Upper lobe of left lung (tissue), 6 donors: ENCODE data around the gene LEFTY2. TPM values are rescaled to one million over a fixed set of nuclear protein-coding genes. Genes with fewer than 3 reads are reported as not detected.

Source experiments
- ATAC-seq, 2 donors: fragments of 200-7000 bp; cut with Tn5 transposase; one replicate each; pipeline ENCODE4 v1.9.1; 2022; ENCODE audit warnings: mild to moderate bottlenecking in 2 of 2, moderate library complexity in 2 of 2; ENCODE audit not compliant: low FRiP score in 2 of 2
- DNase-seq, 2 donors: peaks; one replicate each; pipeline ENCODE4 v3.0.0-alpha.2; 2019 to 2020
- H3K27ac ChIP-seq, 4 donors: fragments of 200-600 bp; sonication (generic); one replicate each; pipeline ENCODE4 v1.5.1; 2016 to 2019
- H3K27me3 ChIP-seq, 4 donors: fragments of 200-600 bp; sonication (generic); one replicate each; pipeline ENCODE4 v1.5.1; 2017 to 2019
- H3K36me3 ChIP-seq, 4 donors: fragments of 200-600 bp; sonication (generic); one replicate each; pipeline ENCODE4 v1.5.1; 2016 to 2019
- H3K4me1 ChIP-seq, 4 donors: fragments of 200-600 bp; sonication (generic); one replicate each; pipeline ENCODE4 v1.5.1; 2018 to 2019
- H3K4me3 ChIP-seq, 4 donors: fragments of 200-600 bp; sonication (generic); one replicate each; pipeline ENCODE4 v1.5.1; 2017 to 2019; ENCODE audit warnings: mild to moderate bottlenecking in 2 of 4, moderate library complexity in 1 of 4
- H3K9me3 ChIP-seq, 4 donors: fragments of 200-600 bp; sonication (generic); one replicate each; pipeline ENCODE4 v1.5.1; 2018 to 2019
- EP300 ChIP-seq, 4 donors: sonication (generic); formaldehyde crosslinking; IDR thresholded peaks; one replicate each; pipeline ENCODE4 v1.5.1; 2017; ENCODE audit warnings: antibody characterized with exemption in 4 of 4, control low read depth in 2 of 4
- POLR2A ChIP-seq, 4 donors: fragments of 450-650 bp; IDR thresholded peaks; one replicate each; pipeline ENCODE4 v1.5.1; 2016 to 2017; ENCODE audit warnings: antibody characterized with exemption in 4 of 4, mild to moderate bottlenecking in 2 of 4
- POLR2AphosphoS5 ChIP-seq, 2 donors: sonication (generic); formaldehyde crosslinking; IDR thresholded peaks; one replicate each; pipeline ENCODE4 v1.5.1; 2017; ENCODE audit warnings: antibody characterized with exemption in 2 of 2
- WGBS, 2 donors: methylation state at CpG; one replicate each; pipeline ENCODE4 v1.1.5; 2017 to 2018; 5-methylcytosine and 5-hydroxymethylcytosine counted together
- total RNA-seq, 6 donors: library from RNA; depleted of rRNA in 4 of 6; stranded (reverse); fragments of >200 nt in 4 of 6; gene quantifications; one replicate each; pipeline versions ENCODE4 v1.1.0 to v1.2.1, GENCODE V29; 2016 to 2021
- TF ChIP-seq, protein P1 (sequence below), 6 experiments: fragments of 450-650 bp in 4 of 6; fragments of 200-600 bp in 2 of 6; sonication (generic) in 2 of 6; IDR thresholded peaks; one replicate each; pipeline ENCODE4 v1.5.1; 2016 to 2019; ENCODE audit warnings: antibody characterized with exemption in 6 of 6
- donor health status: DM: no; HTN: no; CAD: no; lungs with moderate emphysema.
- donor health status: DM: no; HTN: yes; CAD: no; lungs with severe emphysema.

Gene LEFTY2
- total RNA-seq, 6 donors from 2014 or later: 0.44 to 2.9 (median 0.76) TPM; not detected in 2

DNA sequence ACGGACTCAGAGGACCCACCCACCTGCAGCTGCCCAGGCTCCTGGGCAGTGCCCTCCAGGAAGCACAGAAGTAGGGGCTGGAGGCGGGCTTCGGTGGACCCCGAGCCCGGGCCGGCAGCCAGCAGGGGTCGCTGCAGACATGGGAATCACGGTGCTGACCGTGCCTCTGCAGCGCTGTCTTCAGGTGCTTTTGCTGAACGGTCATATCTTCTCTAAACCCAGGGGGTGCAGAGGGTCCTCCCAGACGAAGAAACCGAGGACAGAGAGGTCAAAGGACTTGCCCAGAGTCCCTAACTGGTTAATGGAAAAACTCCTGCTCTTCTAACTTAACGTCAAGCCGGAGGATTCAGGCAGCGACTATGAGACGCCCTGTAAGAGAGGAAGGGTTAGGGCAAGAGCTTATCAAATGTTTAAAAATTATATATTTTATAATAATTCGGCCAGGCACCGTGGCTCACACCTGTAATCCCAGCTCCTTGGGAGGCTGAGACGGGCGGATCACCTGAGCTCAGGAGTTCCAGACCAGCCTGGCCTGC is 21.5 kb upstream of the LEFTY2 start:
- TF ChIP-seq POLR2A (IDR thresholded peaks at IDR 0.05): no peak
- TF ChIP-seq, protein P1, sequence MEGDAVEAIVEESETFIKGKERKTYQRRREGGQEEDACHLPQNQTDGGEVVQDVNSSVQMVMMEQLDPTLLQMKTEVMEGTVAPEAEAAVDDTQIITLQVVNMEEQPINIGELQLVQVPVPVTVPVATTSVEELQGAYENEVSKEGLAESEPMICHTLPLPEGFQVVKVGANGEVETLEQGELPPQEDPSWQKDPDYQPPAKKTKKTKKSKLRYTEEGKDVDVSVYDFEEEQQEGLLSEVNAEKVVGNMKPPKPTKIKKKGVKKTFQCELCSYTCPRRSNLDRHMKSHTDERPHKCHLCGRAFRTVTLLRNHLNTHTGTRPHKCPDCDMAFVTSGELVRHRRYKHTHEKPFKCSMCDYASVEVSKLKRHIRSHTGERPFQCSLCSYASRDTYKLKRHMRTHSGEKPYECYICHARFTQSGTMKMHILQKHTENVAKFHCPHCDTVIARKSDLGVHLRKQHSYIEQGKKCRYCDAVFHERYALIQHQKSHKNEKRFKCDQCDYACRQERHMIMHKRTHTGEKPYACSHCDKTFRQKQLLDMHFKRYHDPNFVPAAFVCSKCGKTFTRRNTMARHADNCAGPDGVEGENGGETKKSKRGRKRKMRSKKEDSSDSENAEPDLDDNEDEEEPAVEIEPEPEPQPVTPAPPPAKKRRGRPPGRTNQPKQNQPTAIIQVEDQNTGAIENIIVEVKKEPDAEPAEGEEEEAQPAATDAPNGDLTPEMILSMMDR (IDR thresholded peaks at IDR 0.05): peak; percentile 37 to 60 (median 52)
- Histone ChIP-seq H3K36me3 (no peaks in the 10 kb centered on the region), H3K27me3 (no peaks in the 10 kb centered on the region), H3K9me3 (no peaks in the 10 kb centered on the region), H3K4me3 (no peak overlapping the region), H3K4me1 (peaks cover 0 to 6% (median 0%) of the 10 kb centered on the region in 4 donors), H3K27ac (no peak overlapping the region)
- ATAC-seq (peak; percentile 51 to 64), DNase-seq (peak; percentile 58 to 91)
- WGBS, 2 donors: 36 to 58% methylated on average over 13 to 21 of the region's 21 CpGs

DNA sequence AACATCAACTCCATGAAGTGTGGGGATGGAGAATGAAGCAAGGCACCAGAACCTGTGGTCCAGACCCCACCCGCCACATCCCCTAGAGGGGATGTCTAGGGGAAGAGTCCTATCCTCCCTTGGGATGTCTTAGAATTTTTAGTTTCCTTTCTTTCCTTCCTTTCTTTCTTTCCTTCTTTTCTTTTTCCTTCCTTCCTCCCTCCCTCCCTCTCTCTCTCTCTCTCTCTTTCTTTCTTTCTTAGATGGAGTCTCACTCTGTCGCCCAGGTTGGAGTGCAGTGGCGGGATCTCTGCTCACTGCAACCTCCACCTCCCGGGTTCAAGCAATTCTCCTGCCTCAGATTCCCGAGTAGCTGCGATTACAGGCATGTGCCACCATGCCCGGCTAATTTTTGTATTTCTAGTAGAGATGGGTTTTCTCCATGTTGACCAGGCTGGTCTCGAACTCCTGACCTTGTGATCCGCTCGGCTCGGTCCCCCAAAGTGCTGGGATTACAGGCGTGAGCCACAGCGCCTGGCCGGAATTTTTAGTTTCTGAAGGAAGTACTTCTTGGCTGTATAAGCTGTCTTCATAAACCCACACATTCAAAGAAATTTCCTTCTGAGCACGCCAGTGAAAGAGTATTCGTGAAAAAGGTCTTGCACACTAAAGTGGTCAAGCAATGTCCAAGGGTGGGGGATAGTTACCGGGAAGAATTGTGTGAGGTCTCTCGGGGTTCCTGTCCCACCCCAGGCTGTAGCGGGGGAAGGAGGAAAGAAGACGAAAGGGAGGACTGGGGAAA is 20.8 kb upstream of the LEFTY2 start:
- no peak overlapping the region for H3K27ac ChIP-seq
- H3K4me3 ChIP-seq: no peak overlapping the region
- no peaks in the 10 kb centered on the region for H3K27me3 ChIP-seq
- H3K36me3 ChIP-seq: no peaks in the 10 kb centered on the region
- H3K9me3 ChIP-seq: no peaks in the 10 kb centered on the region
- TF ChIP-seq POLR2A (IDR thresholded peaks at IDR 0.05) (no peak), POLR2AphosphoS5 (IDR thresholded peaks at IDR 0.05) (no peak), EP300 (IDR thresholded peaks at IDR 0.05) (no peak)
- TF ChIP-seq, protein P1 (IDR thresholded peaks at IDR 0.05): no peak
- WGBS, 2 donors: 71 to 72% methylated on average over 18 to 20 of the region's 20 CpGs
- peaks cover 0 to 6% (median 0%) of the 10 kb centered on the region in 4 donors for H3K4me1 ChIP-seq
- DNase-seq: no peak
- no peak for ATAC-seq

DNA sequence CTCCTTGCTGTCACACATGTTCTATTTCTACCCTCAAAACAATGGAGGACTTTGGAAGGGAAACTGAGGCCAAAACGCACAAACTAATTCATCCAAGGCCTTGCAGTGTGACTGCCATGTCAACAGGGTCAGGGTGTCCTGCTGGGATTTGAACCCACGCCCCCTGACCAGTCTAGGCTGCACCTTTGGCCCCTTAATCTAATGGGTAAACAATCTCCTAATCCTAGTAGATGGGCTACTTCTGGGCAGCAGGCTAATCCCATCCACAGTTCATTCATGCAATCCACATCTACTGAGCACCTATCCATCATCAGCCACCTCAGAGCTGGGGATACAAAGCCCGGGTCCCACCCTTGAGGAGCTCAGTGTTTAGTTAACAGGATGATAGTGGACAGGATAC is 17.0 kb upstream of the LEFTY2 start:
- peaks cover 0 to 6% (median 0%) of the 10 kb centered on the region in 4 donors for H3K4me1 ChIP-seq
- TF ChIP-seq EP300 (IDR thresholded peaks at IDR 0.05) (no peak), POLR2A (IDR thresholded peaks at IDR 0.05) (no peak)
- 71 to 81% methylated on average over 3 of the region's 3 CpGs for WGBS, 2 donors
- H3K27me3 ChIP-seq: no peaks in the 10 kb centered on the region
- DNase-seq: no peak
- no peaks in the 10 kb centered on the region for H3K9me3 ChIP-seq
- no peaks in the 10 kb centered on the region for H3K36me3 ChIP-seq
- H3K27ac ChIP-seq: no peak overlapping the region
- no peak overlapping the region for H3K4me3 ChIP-seq
- no peak for ATAC-seq

DNA sequence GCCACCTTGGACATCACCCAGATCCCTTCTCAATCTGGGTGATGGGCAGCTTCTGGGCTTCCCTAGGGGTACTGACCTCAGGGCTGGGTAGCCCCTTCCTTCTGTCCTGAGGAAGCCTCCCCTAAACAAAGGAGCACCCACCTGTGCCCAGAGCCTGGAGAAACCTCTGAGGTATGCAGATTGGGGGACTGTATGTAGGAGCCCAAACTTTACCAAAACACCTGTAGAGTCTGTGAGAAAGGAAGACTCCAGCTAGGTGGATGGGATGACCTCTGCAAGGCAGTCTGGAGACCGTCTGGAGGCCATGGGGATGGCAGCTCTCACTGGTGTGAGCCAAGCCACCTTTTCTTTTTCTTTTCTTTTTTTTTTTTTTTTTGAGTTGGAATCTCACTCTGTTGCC is 13.7 kb upstream of the LEFTY2 start:
- no peak for TF ChIP-seq EP300 (IDR thresholded peaks at IDR 0.05)
- TF ChIP-seq, protein P1 (IDR thresholded peaks at IDR 0.05): no peak
- no peak for TF ChIP-seq POLR2AphosphoS5 (IDR thresholded peaks at IDR 0.05)
- no peak for TF ChIP-seq POLR2A (IDR thresholded peaks at IDR 0.05)
- H3K36me3 ChIP-seq: no peaks in the 10 kb centered on the region
- peaks cover 0 to 5% (median 0%) of the 10 kb centered on the region in 4 donors for H3K4me1 ChIP-seq
- WGBS, 2 donors: 93 to 100% methylated on average over 1 of the region's 1 CpG
- no peak overlapping the region for H3K4me3 ChIP-seq
- H3K27me3 ChIP-seq: no peaks in the 10 kb centered on the region
- H3K27ac ChIP-seq: no peak overlapping the region
- H3K9me3 ChIP-seq: no peaks in the 10 kb centered on the region
- no peak for DNase-seq
- no peak for ATAC-seq

DNA sequence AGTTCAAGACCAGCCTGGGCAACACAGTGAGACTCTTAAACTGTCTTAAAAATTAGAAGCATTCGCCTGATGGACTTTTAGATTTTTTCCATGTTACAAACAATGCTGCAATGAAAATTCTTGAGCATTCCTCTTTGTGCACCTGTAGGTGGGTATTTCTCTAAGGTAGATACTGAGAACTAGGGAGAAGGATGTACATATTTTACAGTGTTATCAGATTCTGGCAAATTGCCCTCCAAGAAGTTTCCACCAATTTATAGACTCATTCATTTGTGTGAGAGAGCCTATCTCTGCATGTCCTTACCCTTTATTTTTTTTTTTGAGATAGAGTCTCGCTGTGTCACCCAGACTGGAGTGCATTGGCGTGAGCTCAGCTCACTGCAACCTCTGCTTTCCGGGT is 12.3 kb upstream of the LEFTY2 start:
- no peak for TF ChIP-seq POLR2A (IDR thresholded peaks at IDR 0.05)
- TF ChIP-seq, protein P1 (IDR thresholded peaks at IDR 0.05): no peak
- no peak for TF ChIP-seq EP300 (IDR thresholded peaks at IDR 0.05)
- no peak for TF ChIP-seq POLR2AphosphoS5 (IDR thresholded peaks at IDR 0.05)
- DNase-seq: no peak
- Histone ChIP-seq H3K9me3 (no peaks in the 10 kb centered on the region), H3K27me3 (no peaks in the 10 kb centered on the region), H3K4me3 (no peak overlapping the region), H3K4me1 (peaks cover 0 to 5% (median 0%) of the 10 kb centered on the region in 4 donors), H3K36me3 (no peaks in the 10 kb centered on the region), H3K27ac (no peak overlapping the region)
- 90 to 97% methylated on average over 4 of the region's 4 CpGs for WGBS, 2 donors
- no peak for ATAC-seq
